Measurements from ENCODE around the gene INHBE.
A peak's percentile ranks its signal among the peaks of the same experiment; 100 is the strongest.
"Not testable (repeated sequence)": the region's sequence is repeated elsewhere in the genome, so short reads cannot be mapped to it uniquely, and the experiment has no call there.

INHBE gene

GRCh38 chr12:57454566-57455373, at the start of gene INHBE:
INHBE (plus strand) TSS chr12:57455307; CDS start chr12:57455537, 230 bp downstream.
- no peak for DNase-seq (ENCODE audit: low read depth in 2 of 2)

- no peak for DNase-seq (ENCODE audit: low read depth in 2 of 2)
These were observed 44.6 kb upstream of the INHBE start for GRCh38 chr12:57410534-57410933.

- DNase-seq (ENCODE audit: low read depth in 2 of 2) = not testable (repeated sequence)
These were observed 40.9 kb upstream of the INHBE start for GRCh38 chr12:57414160-57414559.

- DNase-seq (ENCODE audit: low read depth in 2 of 2) = no peak
These were observed 40.0 kb upstream of the INHBE start for GRCh38 chr12:57415088-57415487.

GRCh38 chr12:57416039-57416996, 38.8 kb upstream of the INHBE start:
- no peak for DNase-seq (ENCODE audit: low read depth in 2 of 2)

GRCh38 chr12:57418255-57418654, 36.9 kb upstream of the INHBE start:
- no peak for DNase-seq (ENCODE audit: low read depth in 2 of 2)

- DNase-seq (ENCODE audit: low read depth in 2 of 2) = no peak
These were observed 35.6 kb upstream of the INHBE start for GRCh38 chr12:57419495-57419894.

GRCh38 chr12:57420482-57420881, 34.6 kb upstream of the INHBE start:
- no peak for DNase-seq (ENCODE audit: low read depth in 2 of 2)

GRCh38 chr12:57426948-57427347, 28.2 kb upstream of the INHBE start:
- not testable (repeated sequence) for DNase-seq (ENCODE audit: low read depth in 2 of 2)

GRCh38 chr12:57428965-57429364, 26.1 kb upstream of the INHBE start:
- DNase-seq (ENCODE audit: low read depth in 2 of 2) = no peak

- no peak for DNase-seq (ENCODE audit: low read depth in 2 of 2)
These were observed 25.5 kb upstream of the INHBE start for GRCh38 chr12:57429473-57430111.

GRCh38 chr12:57430112-57430930, 24.8 kb upstream of the INHBE start:
- peak in 1 of 2 donors; percentile 13 for DNase-seq (ENCODE audit: low read depth in 2 of 2)

- peak; percentile 92 to 93 for DNase-seq (ENCODE audit: low read depth in 2 of 2)
These were observed 24.1 kb upstream of the INHBE start, which contains the start of gene R3HDM2 for GRCh38 chr12:57430931-57431566. R3HDM2 (minus strand) TSS chr12:57431043; CDS start chr12:57310428, 120,615 bp downstream.

GRCh38 chr12:57431654-57432188, 23.4 kb upstream of the INHBE start:
- no peak for DNase-seq (ENCODE audit: low read depth in 2 of 2)

GRCh38 chr12:57433370-57433769, 21.7 kb upstream of the INHBE start:
- no peak for DNase-seq (ENCODE audit: low read depth in 2 of 2)

- no peak for DNase-seq (ENCODE audit: low read depth in 2 of 2)
These were observed 20.4 kb upstream of the INHBE start, which contains the start of gene INHBC for GRCh38 chr12:57434517-57435223. INHBC (plus strand) TSS chr12:57434784; CDS start chr12:57434887, 103 bp downstream.

GRCh38 chr12:57435293-57435692, 19.8 kb upstream of the INHBE start:
- DNase-seq (ENCODE audit: low read depth in 2 of 2) = no peak

GRCh38 chr12:57438400-57438799, 16.7 kb upstream of the INHBE start:
- DNase-seq (ENCODE audit: low read depth in 2 of 2) = no peak

- no peak for DNase-seq (ENCODE audit: low read depth in 2 of 2)
These were observed 15.3 kb upstream of the INHBE start for GRCh38 chr12:57439762-57440266.

Measured in activated CD8-positive, alpha-beta memory T cell treated with anti-CD3 and anti-CD28 coated beads for 4 hours (primary cell).